ENCODE measurements around the gene WHRN. TPM values are rescaled to one million over a fixed set of nuclear protein-coding genes. Genes with fewer than 3 reads are reported as not detected.

Gene WHRN
- total and polyA plus RNA-seq, 2 donors: 2.4 to 12.1 TPM

DNA sequence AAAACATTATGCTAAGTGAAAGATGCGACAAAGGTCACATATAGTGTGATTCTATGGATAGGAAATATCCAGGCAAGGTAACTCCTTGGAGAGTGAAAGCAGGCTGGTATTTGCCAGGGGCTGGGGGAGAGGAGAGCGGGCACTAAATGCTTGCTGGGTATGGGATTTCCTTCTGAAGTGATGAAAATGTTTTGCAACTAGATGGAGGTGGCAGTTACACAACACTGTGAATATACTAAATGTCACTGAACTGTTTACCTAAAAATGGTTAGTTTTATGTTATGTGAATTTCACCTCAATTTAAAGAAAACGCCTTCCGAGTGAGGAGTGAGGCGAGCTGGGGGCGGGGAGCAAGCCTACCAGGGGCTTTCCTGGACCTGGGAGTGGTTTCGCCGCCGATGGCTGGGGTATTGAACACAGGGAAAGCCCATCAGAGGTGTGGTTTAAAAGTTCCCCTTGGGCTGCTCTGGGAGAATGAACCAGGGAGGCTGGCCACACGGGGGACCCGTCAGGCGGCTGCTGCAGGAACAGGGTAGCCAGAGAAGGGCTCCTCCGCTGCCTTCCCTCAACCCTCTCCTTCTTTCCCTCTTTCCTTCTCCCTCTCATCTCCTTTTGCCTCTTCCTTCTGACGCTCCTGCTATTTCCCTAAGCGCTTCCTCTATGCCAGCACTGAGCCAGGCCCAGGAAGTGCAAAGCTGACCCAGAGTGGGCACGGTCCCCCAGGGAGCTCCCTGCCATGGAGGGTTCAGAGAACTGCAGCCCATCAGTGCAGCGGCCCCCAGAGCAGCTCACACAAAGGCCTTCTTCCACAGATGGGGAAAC, 122.4 kb downstream of the WHRN start:
- Histone ChIP-seq H3K4me3 (ENCODE audit: low read depth, low read length) (no peak overlapping the region), H3K4me1 (ENCODE audit: insufficient read depth) (no peaks in the 10 kb centered on the region), H3K36me3 (ENCODE audit: insufficient read depth) (peaks cover 2% of the 10 kb centered on the region), H3K27ac (ENCODE audit: low read depth) (peak overlapping the region; percentile 78)
- 35% methylated on average over 17 of the region's 17 CpGs for WGBS
- DNase-seq (ENCODE audit: extremely low spot score): no peak

GRCh38 chr9:114378883-114379282, 126.4 kb downstream of the WHRN start:
- Histone ChIP-seq H3K4me1 (ENCODE audit: insufficient read depth) (no peaks in the 10 kb centered on the region), H3K4me3 (ENCODE audit: low read depth, low read length) (no peak overlapping the region), H3K36me3 (ENCODE audit: insufficient read depth) (peaks cover 5% of the 10 kb centered on the region), H3K27ac (ENCODE audit: low read depth) (no peak overlapping the region)
- 97% methylated on average over 5 of the region's 5 CpGs for WGBS
- no peak for DNase-seq (ENCODE audit: extremely low spot score)

- DNase-seq (ENCODE audit: extremely low spot score): no peak
- Histone ChIP-seq H3K4me3 (ENCODE audit: low read depth, low read length) (no peak overlapping the region), H3K36me3 (ENCODE audit: insufficient read depth) (peaks cover 7% of the 10 kb centered on the region), H3K27ac (ENCODE audit: low read depth) (no peak overlapping the region), H3K4me1 (ENCODE audit: insufficient read depth) (no peaks in the 10 kb centered on the region)
- WGBS: 90% methylated on average over 8 of the region's 8 CpGs
These were observed 127.3 kb downstream of the WHRN start for GRCh38 chr9:114378016-114378415.

GRCh38 chr9:114376586-114377445, 128.5 kb downstream of the WHRN start:
- H3K27ac ChIP-seq (ENCODE audit: low read depth): no peak overlapping the region
- no peak overlapping the region for H3K4me3 ChIP-seq (ENCODE audit: low read depth, low read length)
- H3K36me3 ChIP-seq (ENCODE audit: insufficient read depth): peaks cover 7% of the 10 kb centered on the region
- no peaks in the 10 kb centered on the region for H3K4me1 ChIP-seq (ENCODE audit: insufficient read depth)
- WGBS: 93% methylated on average over 19 of the region's 19 CpGs
- DNase-seq (ENCODE audit: extremely low spot score): no peak

DNA sequence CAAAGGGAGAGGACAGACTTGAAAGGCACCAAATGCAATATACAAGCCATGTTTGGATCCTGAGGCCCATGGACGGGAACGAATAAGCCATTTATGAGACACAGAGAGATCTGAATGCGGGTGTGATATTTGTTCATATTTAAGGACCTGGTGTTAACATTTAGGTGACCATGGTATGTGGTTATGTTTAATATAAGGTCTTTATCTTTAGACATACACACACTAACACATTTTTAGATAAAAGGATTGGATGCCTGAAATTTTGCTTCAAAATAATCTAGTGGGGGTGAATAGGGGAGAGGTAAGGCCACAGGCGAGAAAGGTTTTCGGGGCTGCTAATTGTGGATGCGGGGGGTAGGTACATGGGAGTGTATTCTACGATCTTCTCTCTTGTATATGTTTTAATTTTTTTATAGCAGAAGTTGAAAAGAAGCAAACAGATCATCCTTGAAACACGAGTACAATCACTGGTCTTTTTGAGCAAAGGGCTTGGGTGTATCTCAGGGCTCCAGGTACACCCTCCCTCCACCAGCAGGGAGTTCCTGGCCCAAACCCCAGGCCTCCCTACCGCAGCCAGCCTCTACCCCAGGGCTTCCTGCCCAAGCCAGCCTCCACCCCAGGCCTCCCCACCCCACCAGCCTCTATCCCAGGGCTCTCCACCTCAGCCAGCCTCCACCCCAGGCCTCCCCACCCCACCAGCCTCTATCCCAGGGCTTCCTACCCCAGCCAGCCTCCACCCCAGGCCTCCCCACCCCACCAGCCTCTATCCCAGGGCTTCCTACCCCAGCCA, 129.7 kb downstream of the WHRN start:
- no peaks in the 10 kb centered on the region for H3K4me1 ChIP-seq (ENCODE audit: insufficient read depth)
- H3K4me3 ChIP-seq (ENCODE audit: low read depth, low read length): no peak overlapping the region
- no peak for DNase-seq (ENCODE audit: extremely low spot score)
- H3K36me3 ChIP-seq (ENCODE audit: insufficient read depth): peaks cover 7% of the 10 kb centered on the region
- WGBS: 84% methylated on average over 9 of the region's 9 CpGs
- no peak overlapping the region for H3K27ac ChIP-seq (ENCODE audit: low read depth)

- peaks cover 7% of the 10 kb centered on the region for H3K36me3 ChIP-seq (ENCODE audit: insufficient read depth)
- 78% methylated on average over 9 of the region's 9 CpGs for WGBS
- no peak overlapping the region for H3K27ac ChIP-seq (ENCODE audit: low read depth)
- no peak overlapping the region for H3K4me3 ChIP-seq (ENCODE audit: low read depth, low read length)
- DNase-seq (ENCODE audit: extremely low spot score): no peak
- H3K4me1 ChIP-seq (ENCODE audit: insufficient read depth): no peaks in the 10 kb centered on the region
These were observed 130.3 kb downstream of the WHRN start for GRCh38 chr9:114374936-114375335.

DNA sequence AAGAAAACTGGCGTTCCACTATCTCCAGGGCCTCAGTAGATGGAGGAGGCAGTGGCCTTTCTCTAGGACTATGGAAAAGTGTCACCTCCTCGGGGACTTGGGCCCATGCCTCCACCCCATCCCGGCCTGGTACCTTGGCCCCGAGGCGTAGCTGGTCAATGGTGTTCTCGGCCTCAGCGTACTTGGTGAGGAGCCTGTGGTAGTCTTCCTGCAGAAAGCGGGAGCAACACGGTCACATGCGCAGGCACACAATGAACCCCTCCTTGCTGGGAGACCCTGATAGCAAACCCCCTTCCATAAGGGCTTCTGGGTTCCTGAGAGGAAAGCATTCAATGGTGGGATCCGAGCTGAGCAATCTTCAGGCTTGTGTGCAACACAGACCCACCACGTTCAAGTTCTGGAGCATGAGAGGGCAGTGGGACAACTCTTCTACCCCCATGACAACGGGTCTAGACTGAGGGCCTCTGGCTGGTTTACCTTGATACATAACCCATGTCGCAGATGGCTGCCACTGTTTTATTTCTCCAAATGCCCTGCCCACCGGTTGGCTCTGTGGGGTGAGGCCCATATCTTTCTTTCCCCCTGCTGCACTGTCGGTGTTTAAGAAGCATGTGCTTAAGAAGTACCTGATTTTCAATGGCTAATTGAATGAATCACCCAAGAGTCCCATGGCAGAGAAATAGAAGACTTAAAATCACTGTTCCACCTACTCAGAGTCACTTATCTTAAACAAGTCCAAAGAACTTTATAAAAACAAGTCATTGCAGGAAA, 131.1 kb downstream of the WHRN start:
- Histone ChIP-seq H3K36me3 (ENCODE audit: insufficient read depth) (peaks cover 5% of the 10 kb centered on the region), H3K4me1 (ENCODE audit: insufficient read depth) (no peaks in the 10 kb centered on the region), H3K4me3 (ENCODE audit: low read depth, low read length) (no peak overlapping the region), H3K27ac (ENCODE audit: low read depth) (no peak overlapping the region)
- no peak for DNase-seq (ENCODE audit: extremely low spot score)
- 90% methylated on average over 16 of the region's 16 CpGs for WGBS

DNA sequence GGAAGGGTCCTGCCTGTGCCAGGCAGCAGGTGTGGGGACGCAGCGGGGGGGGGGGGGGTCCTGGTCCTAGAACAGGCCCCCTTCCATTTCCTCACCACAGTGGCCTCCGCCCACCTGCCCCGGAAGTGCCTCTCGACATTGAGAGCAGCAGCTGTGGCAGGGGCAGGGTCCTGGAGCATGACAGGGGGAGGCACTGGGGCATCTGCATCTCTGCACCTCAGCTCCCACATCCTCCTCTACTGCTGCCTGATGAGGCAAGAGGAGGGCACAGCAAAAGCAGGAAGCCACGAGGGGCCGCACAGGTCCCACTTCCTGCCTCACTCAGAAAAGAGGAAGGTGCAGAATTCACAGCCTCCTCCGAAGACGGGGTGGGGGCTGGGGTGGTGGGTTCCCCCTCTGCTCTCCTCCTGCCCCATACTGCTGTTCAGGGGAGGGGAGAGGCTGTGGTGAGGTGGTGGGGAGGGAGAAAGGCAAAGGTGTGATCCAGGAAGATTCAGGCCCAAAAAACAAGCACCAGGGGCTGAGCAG, 132.3 kb downstream of the WHRN start:
- no peak for DNase-seq (ENCODE audit: extremely low spot score)
- peaks cover 5% of the 10 kb centered on the region for H3K36me3 ChIP-seq (ENCODE audit: insufficient read depth)
- H3K27ac ChIP-seq (ENCODE audit: low read depth): no peak overlapping the region
- no peaks in the 10 kb centered on the region for H3K4me1 ChIP-seq (ENCODE audit: insufficient read depth)
- no peak overlapping the region for H3K4me3 ChIP-seq (ENCODE audit: low read depth, low read length)
- WGBS: 68% methylated on average over 9 of the region's 9 CpGs

- no peaks in the 10 kb centered on the region for H3K4me1 ChIP-seq (ENCODE audit: insufficient read depth)
- H3K27ac ChIP-seq (ENCODE audit: low read depth): peak overlapping the region; percentile 0
- H3K36me3 ChIP-seq (ENCODE audit: insufficient read depth): peaks cover 5% of the 10 kb centered on the region
- 51% methylated on average over 14 of the region's 14 CpGs for WGBS
- no peak for DNase-seq (ENCODE audit: extremely low spot score)
- no peak overlapping the region for H3K4me3 ChIP-seq (ENCODE audit: low read depth, low read length)
These were observed 133.0 kb downstream of the WHRN start for GRCh38 chr9:114371973-114372917.

GRCh38 chr9:114371343-114371944, 133.8 kb downstream of the WHRN start:
- Histone ChIP-seq H3K36me3 (ENCODE audit: insufficient read depth) (peaks cover 5% of the 10 kb centered on the region), H3K4me1 (ENCODE audit: insufficient read depth) (no peaks in the 10 kb centered on the region), H3K4me3 (ENCODE audit: low read depth, low read length) (no peak overlapping the region), H3K27ac (ENCODE audit: low read depth) (no peak overlapping the region)
- no peak for DNase-seq (ENCODE audit: extremely low spot score)
- 69% methylated on average over 7 of the region's 7 CpGs for WGBS

DNA sequence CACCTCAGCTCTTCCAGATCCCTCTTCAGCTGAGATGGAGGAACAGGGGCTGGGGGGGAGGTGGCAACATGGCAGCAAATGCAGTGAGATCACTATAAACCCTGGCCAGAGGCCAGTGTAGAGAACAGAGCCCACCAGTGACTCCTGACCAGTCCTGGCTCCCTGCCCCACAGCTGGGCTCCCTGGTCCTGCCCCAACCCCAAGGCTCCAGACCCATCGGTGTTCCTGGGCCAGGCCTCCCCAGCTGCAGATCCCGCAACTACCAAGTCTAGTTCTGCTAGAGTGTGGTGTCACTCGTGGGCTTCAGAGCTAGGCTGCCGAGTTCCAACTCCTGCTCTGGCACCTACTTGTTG, 134.3 kb downstream of the WHRN start:
- no peak for DNase-seq (ENCODE audit: extremely low spot score)
- WGBS: 72% methylated on average over 4 of the region's 4 CpGs
- peaks cover 5% of the 10 kb centered on the region for H3K36me3 ChIP-seq (ENCODE audit: insufficient read depth)
- no peak overlapping the region for H3K27ac ChIP-seq (ENCODE audit: low read depth)
- no peaks in the 10 kb centered on the region for H3K4me1 ChIP-seq (ENCODE audit: insufficient read depth)
- no peak overlapping the region for H3K4me3 ChIP-seq (ENCODE audit: low read depth, low read length)

Data from urinary bladder (tissue), 4 donors.